ENCODE measurements around the gene BHLHA15.

The BHLHA15 gene

DNA sequence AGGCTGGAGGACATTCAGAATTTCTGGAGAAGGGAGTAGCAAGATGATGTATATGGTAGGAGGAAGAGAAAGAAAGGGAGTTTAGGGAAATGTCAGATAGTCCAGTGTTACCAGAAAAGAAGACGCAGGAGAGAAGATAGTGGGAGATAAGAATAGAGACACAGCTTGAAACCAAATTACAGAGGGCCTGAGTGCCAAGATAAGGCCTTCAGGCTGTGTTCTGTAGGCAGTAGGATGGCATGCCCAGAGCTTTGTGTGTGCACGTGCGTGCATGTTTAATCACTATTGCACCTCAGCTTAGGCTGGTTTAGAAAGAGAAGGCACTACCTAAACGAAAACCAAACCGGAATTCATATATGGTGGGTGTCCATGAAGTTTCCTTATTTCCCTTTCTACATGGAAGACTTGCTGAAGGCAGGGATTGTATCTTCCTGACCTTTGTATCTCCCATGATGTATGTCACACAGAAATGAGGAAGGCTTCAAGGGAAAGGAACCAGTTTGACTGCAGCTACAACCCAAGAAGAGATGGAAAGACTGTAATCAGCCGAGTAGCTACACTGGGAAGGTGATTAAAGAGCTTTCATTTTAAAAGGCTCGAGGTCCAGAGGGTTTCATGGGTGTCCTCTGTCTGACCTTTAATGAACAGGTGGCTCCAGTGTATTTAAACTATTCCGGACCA, 35.8 kb upstream of the BHLHA15 start:
- TF ChIP-seq GATA3 (IDR thresholded peaks at IDR 0.05; ENCODE audit: low read depth, low read length) (no peak), GATA2 (IDR thresholded peaks at IDR 0.05; ENCODE audit: low read depth, low read length) (peak; percentile 31; the same call in 1 of the 2 replicates)

DNA sequence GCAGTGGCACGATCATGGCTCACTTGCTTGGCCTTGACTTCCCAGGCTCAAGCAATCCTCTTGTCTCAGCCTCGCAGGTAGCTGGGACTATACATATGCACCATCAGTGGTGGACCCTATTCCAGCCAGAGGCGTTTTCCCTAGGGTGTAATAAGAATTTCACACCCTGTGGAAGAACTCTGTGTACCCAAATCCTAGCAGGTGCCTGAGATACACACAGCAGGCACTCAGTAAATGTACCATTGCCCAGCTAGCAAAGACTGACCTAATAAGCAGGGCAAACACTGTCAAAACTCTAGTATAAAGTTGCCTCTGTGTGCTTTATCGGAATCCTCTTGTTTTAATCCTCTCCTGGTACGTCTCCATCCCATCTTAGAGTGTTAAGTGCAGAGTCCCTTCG, 33.7 kb upstream of the BHLHA15 start:
- TF ChIP-seq GATA2 (IDR thresholded peaks at IDR 0.05; ENCODE audit: low read depth, low read length): no peak
- no peak for TF ChIP-seq GATA3 (IDR thresholded peaks at IDR 0.05; ENCODE audit: low read depth, low read length)

GRCh38 chr7:98178321-98178720, 32.9 kb upstream of the BHLHA15 start:
- TF ChIP-seq GATA3 (IDR thresholded peaks at IDR 0.05; ENCODE audit: low read depth, low read length) (no peak), GATA2 (IDR thresholded peaks at IDR 0.05; ENCODE audit: low read depth, low read length) (no peak)

GRCh38 chr7:98178762-98179490, 32.3 kb upstream of the BHLHA15 start:
- no peak for TF ChIP-seq GATA2 (IDR thresholded peaks at IDR 0.05; ENCODE audit: low read depth, low read length)
- TF ChIP-seq GATA3 (IDR thresholded peaks at IDR 0.05; ENCODE audit: low read depth, low read length): no peak

DNA sequence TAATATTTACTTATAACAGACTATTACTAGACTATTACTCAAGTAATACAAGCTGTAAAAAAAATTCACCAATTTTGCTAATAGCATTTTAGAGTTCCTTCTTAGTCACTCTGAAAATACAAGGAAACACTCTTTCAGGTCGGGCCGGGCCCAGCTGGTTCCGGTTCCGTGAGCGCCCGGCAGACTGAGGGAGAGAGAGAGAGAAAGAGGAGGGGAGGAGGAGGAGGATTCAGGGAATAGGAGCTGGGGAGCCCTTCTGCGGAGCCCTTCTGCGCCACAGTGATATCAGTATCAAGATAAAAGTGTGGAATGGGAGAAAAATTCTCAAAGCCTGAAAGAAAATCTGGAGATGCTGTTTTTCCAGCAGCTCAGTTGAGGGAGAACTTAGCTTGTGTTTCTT, 30.5 kb upstream of the BHLHA15 start:
- TF ChIP-seq GATA3 (IDR thresholded peaks at IDR 0.05; ENCODE audit: low read depth, low read length): no peak
- TF ChIP-seq GATA2 (IDR thresholded peaks at IDR 0.05; ENCODE audit: low read depth, low read length): no peak

- no peak for TF ChIP-seq GATA3 (IDR thresholded peaks at IDR 0.05; ENCODE audit: low read depth, low read length)
- no peak for TF ChIP-seq GATA2 (IDR thresholded peaks at IDR 0.05; ENCODE audit: low read depth, low read length)
Measured at GRCh38 chr7:98185101-98185500, 26.1 kb upstream of the BHLHA15 start.

DNA sequence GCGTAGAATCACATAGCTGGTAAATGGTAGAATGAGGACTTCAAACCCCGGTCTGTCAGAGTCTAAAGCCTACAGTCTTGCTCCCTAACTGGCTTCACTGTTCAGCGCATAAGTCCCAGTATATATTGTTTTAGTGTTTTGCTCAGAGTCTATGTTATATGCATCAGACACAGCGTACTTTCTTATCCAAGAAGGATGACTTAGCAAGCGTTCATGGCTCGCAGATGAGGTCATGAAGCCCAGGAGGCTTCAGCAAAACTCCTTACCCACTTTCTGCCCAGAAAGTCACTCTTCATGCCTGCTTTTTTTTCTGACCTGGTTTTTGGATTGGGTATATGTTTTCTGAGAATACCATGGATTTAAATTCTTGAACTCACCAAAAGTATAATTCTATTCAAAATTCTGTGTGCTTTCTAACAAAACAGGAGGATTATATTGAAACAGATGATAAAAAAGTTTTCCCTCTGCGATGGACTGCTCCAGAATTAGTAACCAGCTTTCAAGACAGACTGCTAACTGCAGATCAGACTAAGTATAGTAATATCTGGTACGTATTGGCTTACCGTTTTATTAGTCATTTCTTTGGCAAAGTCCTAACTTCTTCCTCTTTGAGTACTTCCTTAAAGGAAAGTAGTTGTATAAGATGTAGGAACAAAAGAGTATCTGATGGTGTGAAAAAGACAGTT, 24.6 kb upstream of the BHLHA15 start:
- TF ChIP-seq GATA3 (IDR thresholded peaks at IDR 0.05; ENCODE audit: low read depth, low read length) (no peak), GATA2 (IDR thresholded peaks at IDR 0.05; ENCODE audit: low read depth, low read length) (no peak)

GRCh38 chr7:98187138-98187502, 24.1 kb upstream of the BHLHA15 start:
- TF ChIP-seq GATA3 (IDR thresholded peaks at IDR 0.05; ENCODE audit: low read depth, low read length) (no peak), GATA2 (IDR thresholded peaks at IDR 0.05; ENCODE audit: low read depth, low read length) (no peak)

- TF ChIP-seq GATA3 (IDR thresholded peaks at IDR 0.05; ENCODE audit: low read depth, low read length) (no peak), GATA2 (IDR thresholded peaks at IDR 0.05; ENCODE audit: low read depth, low read length) (no peak)
Measured at GRCh38 chr7:98189559-98189958, 21.7 kb upstream of the BHLHA15 start.

DNA sequence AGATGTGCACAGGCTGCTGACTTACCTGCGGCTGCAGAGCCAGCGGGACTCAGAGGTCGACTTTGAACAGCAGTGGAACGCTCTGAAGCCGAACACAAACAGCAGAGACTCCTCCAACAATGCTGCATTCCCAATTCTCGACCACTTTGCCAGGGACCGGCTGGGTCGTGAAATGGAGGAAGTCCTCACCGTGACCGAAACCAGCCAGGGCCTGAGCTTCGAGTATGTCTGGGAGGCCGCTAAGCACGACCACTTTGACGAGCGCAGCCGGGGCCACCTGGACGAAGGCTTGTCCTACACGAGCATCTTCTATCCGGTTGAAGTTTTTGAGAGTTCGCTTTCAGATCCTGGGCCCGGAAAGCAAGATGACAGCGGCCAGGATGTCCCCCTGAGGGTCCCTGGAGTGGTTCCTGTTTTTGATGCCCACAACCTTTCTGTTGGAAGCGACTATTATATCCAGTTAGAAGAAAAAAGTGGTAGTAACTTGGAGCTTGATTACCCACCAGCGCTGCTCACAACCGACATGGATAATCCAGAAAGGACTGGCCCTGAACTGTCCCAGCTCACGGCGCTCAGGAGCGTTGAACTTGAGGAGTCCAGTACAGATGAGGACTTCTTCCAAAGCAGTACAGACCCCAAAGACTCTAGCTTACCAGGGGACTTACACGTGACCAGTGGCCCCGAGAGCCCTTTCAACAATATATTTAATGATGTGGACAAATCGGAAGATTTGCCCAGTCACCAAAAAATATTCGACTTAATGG, 19.4 kb upstream of the BHLHA15 start:
- TF ChIP-seq GATA2 (IDR thresholded peaks at IDR 0.05; ENCODE audit: low read depth, low read length) (no peak), GATA3 (IDR thresholded peaks at IDR 0.05; ENCODE audit: low read depth, low read length) (no peak)

DNA sequence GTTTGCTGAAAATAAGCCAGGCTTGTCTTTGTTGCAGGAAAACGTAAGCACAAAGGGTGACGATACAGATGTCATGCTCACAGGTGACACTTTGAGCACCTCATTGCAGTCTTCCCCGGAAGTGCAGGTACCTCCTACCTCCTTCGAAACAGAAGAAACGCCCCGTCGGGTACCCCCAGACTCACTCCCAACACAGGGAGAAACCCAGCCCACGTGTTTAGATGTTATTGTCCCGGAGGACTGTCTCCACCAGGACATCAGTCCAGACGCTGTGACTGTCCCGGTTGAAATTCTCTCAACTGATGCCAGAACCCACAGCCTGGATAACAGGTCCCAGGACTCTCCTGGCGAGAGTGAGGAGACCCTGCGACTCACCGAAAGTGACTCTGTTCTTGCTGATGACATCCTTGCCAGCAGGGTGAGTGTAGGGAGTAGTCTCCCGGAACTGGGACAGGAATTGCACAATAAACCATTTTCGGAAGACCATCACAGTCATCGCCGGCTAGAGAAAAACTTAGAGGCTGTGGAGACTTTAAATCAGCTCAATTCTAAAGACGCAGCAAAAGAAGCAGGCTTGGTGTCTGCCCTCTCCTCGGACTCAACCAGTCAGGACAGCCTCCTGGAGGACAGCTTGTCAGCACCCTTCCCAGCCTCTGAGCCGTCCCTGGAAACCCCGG, 18.3 kb upstream of the BHLHA15 start:
- TF ChIP-seq GATA3 (IDR thresholded peaks at IDR 0.05; ENCODE audit: low read depth, low read length): no peak
- no peak for TF ChIP-seq GATA2 (IDR thresholded peaks at IDR 0.05; ENCODE audit: low read depth, low read length)

DNA sequence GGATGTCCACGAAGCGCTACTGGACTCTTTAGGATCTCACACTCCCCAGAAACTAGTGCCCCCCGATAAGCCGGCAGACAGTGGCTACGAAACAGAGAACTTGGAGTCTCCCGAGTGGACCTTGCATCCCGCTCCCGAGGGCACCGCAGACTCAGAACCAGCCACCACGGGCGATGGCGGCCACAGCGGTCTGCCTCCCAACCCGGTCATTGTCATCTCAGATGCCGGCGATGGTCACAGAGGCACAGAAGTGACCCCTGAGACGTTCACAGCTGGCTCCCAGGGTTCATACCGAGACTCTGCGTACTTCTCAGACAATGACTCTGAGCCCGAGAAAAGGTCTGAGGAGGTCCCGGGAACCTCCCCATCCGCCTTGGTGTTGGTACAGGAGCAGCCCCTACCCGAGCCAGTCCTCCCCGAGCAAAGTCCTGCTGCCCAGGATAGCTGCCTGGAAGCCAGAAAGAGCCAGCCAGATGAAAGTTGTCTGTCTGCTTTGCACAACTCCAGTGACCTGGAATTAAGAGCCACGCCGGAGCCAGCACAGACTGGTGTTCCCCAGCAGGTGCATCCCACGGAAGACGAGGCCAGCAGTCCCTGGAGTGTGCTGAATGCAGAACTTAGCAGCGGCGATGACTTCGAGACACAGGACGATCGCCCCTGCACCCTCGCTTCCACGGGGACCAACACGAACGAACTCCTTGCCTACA, 17.6 kb upstream of the BHLHA15 start:
- TF ChIP-seq GATA3 (IDR thresholded peaks at IDR 0.05; ENCODE audit: low read depth, low read length): no peak
- no peak for TF ChIP-seq GATA2 (IDR thresholded peaks at IDR 0.05; ENCODE audit: low read depth, low read length)

GRCh38 chr7:98194186-98194585, 17.1 kb upstream of the BHLHA15 start:
- TF ChIP-seq GATA3 (IDR thresholded peaks at IDR 0.05; ENCODE audit: low read depth, low read length) (no peak), GATA2 (IDR thresholded peaks at IDR 0.05; ENCODE audit: low read depth, low read length) (no peak)
